HepG2 (cell line): ENCODE results near the gene MAPK6. TPM values are rescaled to one million over a fixed set of nuclear protein-coding genes. Genes with fewer than 3 reads are reported as not detected.
"Not testable (repeated sequence)": the region's sequence is repeated elsewhere in the genome, so short reads cannot be mapped to it uniquely, and the experiment has no call there.

Experiments
- ATAC-seq: fragments of 200-7000 bp; cut with Tn5 transposase; 3 replicates; pipeline ENCODE4 v1.9.1; 2020; ENCODE audit warnings: mild to moderate bottlenecking, moderate library complexity
- BruUV-seq: library from RNA; stranded (reverse); fragments of 400-500 nt; replicated peaks from 2 replicates; lab custom pipeline; 2021; lab: Mats Ljungman, UMichigan
- CTCF ChIA-PET: fragments of 300-600 bp; formaldehyde crosslinking; extraction: SDS; loops from one replicate; lab custom pipeline; 2021; ENCODE audit warnings: low total read pairs, inconsistent platforms, low intra/inter-chr PET ratio; lab: Yijun Ruan, JAX
- POLR2A ChIA-PET: fragments of 350-600 bp; sonication (Branson Sonifier 250); formaldehyde crosslinking; loops from one replicate; lab custom pipeline; 2020; ENCODE audit warnings: antibody characterized with exemption, inconsistent platforms; lab: Yijun Ruan, JAX
- DNase-seq: peaks from one replicate; pipeline ENCODE4 v3.0.0-alpha.2; 2015; ENCODE audit warnings: low spot score
- FAIRE-seq: peaks from 3 replicates; lab custom pipeline; 2011; peaks lifted over from hg19 to GRCh38; lab: Jason Lieb, UNC
- H2AFZ ChIP-seq: one replicate; pipeline ENCODE4 v1.6.1; 2011; ENCODE audit warnings: low read length, inconsistent platforms
- H3K27ac ChIP-seq: fragments of 300-600 bp; 3 replicates; pipeline ENCODE4 v1.8.0; 2011; ENCODE audit warnings: mixed run types, mild to moderate bottlenecking, mixed read lengths, low read length, inconsistent platforms; ENCODE audit not compliant: insufficient read depth; ENCODE audit errors: extremely low read length
- H3K27me3 ChIP-seq, 2 experiments: fragments of 200-600 bp in 1 of 2; 2 replicates in 1 of 2; 3 replicates in 1 of 2; pipeline versions ENCODE4 v1.6.0 to v1.8.0; 2011; ENCODE audit warnings: low read length in 2 of 2, mild to moderate bottlenecking in 2 of 2, moderate library complexity in 2 of 2, inconsistent platforms in 1 of 2; ENCODE audit not compliant: insufficient read depth in 2 of 2, control insufficient read depth in 1 of 2
- H3K36me3 ChIP-seq, 2 experiments: fragments of 200-600 bp in 1 of 2; replicated peaks in 1 of 2; 2 replicates in 1 of 2; 3 replicates in 1 of 2; pipeline versions ENCODE4 v1.5.1 to v1.8.0; 2011; ENCODE audit warnings: low read length in 2 of 2, inconsistent platforms in 1 of 2; ENCODE audit not compliant: insufficient read depth in 2 of 2, control insufficient read depth in 1 of 2
- H3K4me1 ChIP-seq: 2 replicates; pipeline ENCODE4 v1.5.1; 2012; ENCODE audit warnings: low read length, inconsistent platforms; ENCODE audit not compliant: insufficient read depth
- H3K4me2 ChIP-seq: 2 replicates; pipeline ENCODE4 v1.6.0; 2011; ENCODE audit warnings: low read depth, low read length, inconsistent platforms
- H3K4me3 ChIP-seq, 3 experiments: fragments of 200-600 bp in 1 of 3; sonication (generic), shearing (Covaris generic) in 1 of 3; replicated peaks in 1 of 3; 2 replicates each; pipeline ENCODE4 v1.5.1; 2011 to 2016; ENCODE audit warnings: low read length in 3 of 3, inconsistent platforms in 2 of 3, low read depth in 2 of 3, mild to moderate bottlenecking in 2 of 3, control low read depth in 1 of 3, mixed read lengths in 1 of 3; ENCODE audit not compliant: insufficient read depth in 1 of 3
- H3K79me2 ChIP-seq: one replicate; pipeline ENCODE4 v1.6.1; 2011; ENCODE audit warnings: low read length, inconsistent platforms; ENCODE audit not compliant: insufficient read depth
- H3K9ac ChIP-seq: 2 replicates; pipeline ENCODE4 v1.6.0; 2011; ENCODE audit warnings: mild to moderate bottlenecking, low read depth, low read length, inconsistent platforms; ENCODE audit not compliant: insufficient read depth
- H3K9me3 ChIP-seq: 2 replicates; pipeline ENCODE4 v1.5.1; 2012; ENCODE audit warnings: mild to moderate bottlenecking, low read length
- H4K20me1 ChIP-seq: 2 replicates; pipeline ENCODE4 v1.6.0; 2011; ENCODE audit warnings: inconsistent platforms, mild to moderate bottlenecking, low read length, moderate library complexity; ENCODE audit not compliant: insufficient read depth
- BCL6 ChIP-seq: IDR thresholded peaks from 2 replicates; pipeline ENCODE4 v1.6.1; 2016; ENCODE audit warnings: missing genetic modification reagents, missing compliant biosample characterization
- FOXO4 ChIP-seq: sonication (generic); formaldehyde crosslinking; conservative IDR thresholded peaks from 2 replicates; pipeline ENCODE4 v1.8.1; 2023; ENCODE audit warnings: missing genetic modification reagents
- GLI4 ChIP-seq: sonication (generic); formaldehyde crosslinking; IDR thresholded peaks from 2 replicates; pipeline ENCODE4 v1.5.1; 2020; ENCODE audit warnings: missing genetic modification reagents, mild to moderate bottlenecking, moderate library complexity, borderline replicate concordance
- GPN1 ChIP-seq: sonication (generic); formaldehyde crosslinking; IDR thresholded peaks from 2 replicates; pipeline ENCODE4 v1.5.1; 2020; ENCODE audit warnings: missing genetic modification reagents, borderline replicate concordance
- HCFC1 ChIP-seq: fragments of 150-350 bp; IDR thresholded peaks from 2 replicates; pipeline ENCODE4 v1.6.1; 2014; ENCODE audit warnings: low read depth, low read length
- NFYB ChIP-seq: sonication (generic); formaldehyde crosslinking; IDR thresholded peaks from 2 replicates; pipeline ENCODE4 v1.4.0; 2020; ENCODE audit warnings: missing genetic modification reagents
- RXRB ChIP-seq: IDR thresholded peaks from 2 replicates; pipeline ENCODE4 v1.6.1; 2016; ENCODE audit warnings: borderline replicate concordance, missing genetic modification reagents, missing compliant biosample characterization
- TCF7 ChIP-seq: sonication (generic); IDR thresholded peaks from 2 replicates; pipeline ENCODE4 v1.6.1; 2016; ENCODE audit warnings: antibody characterized with exemption, low read depth
- ZBTB7A ChIP-seq: sonication (generic); formaldehyde crosslinking; IDR thresholded peaks from 2 replicates; pipeline ENCODE4 v1.8.0; 2022; ENCODE audit warnings: mild to moderate bottlenecking, missing genetic modification reagents
- ZNF282 ChIP-seq: fragments of 450-650 bp; IDR thresholded peaks from 2 replicates; pipeline ENCODE4 v1.6.1; 2018; ENCODE audit not compliant: partially characterized antibody
- ZNF607 ChIP-seq: sonication (generic); formaldehyde crosslinking; IDR thresholded peaks from 2 replicates; pipeline ENCODE4 v1.5.1; 2020; ENCODE audit warnings: missing genetic modification reagents, mild to moderate bottlenecking, borderline replicate concordance
- ZNF614 ChIP-seq: IDR thresholded peaks from 2 replicates; pipeline ENCODE4 v1.6.1; 2018; ENCODE audit warnings: missing biosample characterization, missing genetic modification reagents, inconsistent platforms, borderline replicate concordance
- ZSCAN21 ChIP-seq: sonication (generic); formaldehyde crosslinking; IDR thresholded peaks from 2 replicates; pipeline ENCODE4 v1.8.0; 2022; ENCODE audit warnings: mild to moderate bottlenecking, missing genetic modification reagents, moderate library complexity, borderline replicate concordance
- WGBS: methylation state at CpG from one replicate; pipeline ENCODE4 v1.1.6; 2017; ENCODE audit warnings: low lambda C conversion rate; 5-methylcytosine and 5-hydroxymethylcytosine counted together
- in situ Hi-C: cut with HindIII; loops from 2 replicates; pipeline ENCODE4 v1.10.0; 2017; ENCODE audit warnings: low pct_unique_long_range_greater_than_20kb; ENCODE audit not compliant: extremely low pct_ligation_motif_present
- intact Hi-C: fragments of 100-400 bp; cut with micrococcal nuclease; formaldehyde crosslinking; loops from one replicate; pipeline ENCODE4 v1.10.0; 2022; ENCODE audit not compliant: unreplicated experiment
- polyA plus RNA-seq, 8 experiments: library from polyadenylated mRNA; depleted of rRNA in 3 of 8; stranded (reverse) in 7 of 8; unstranded in 1 of 8; fragments of >200 nt; fragmentation: Illumina TruSeq in 4 of 8; extraction: Trizol in 4 of 8; gene quantifications; 2 replicates each; pipeline versions ENCODE4 v1.2.1 to v1.2.3, GENCODE V29; 2011 to 2016; ENCODE audit warnings: low read depth in 4 of 8, missing spikeins in 1 of 8, mixed read lengths in 1 of 8; ENCODE audit not compliant: insufficient read depth in 1 of 8
- total RNA-seq, 5 experiments: library from RNA; depleted of rRNA; stranded (reverse); fragments of >200 nt; fragmentation: Illumina TruSeq; extraction: Trizol; gene quantifications; 2 replicates each; pipeline ENCODE4 v1.2.3, GENCODE V29; 2016; ENCODE audit warnings: low read depth in 1 of 5
- TF ChIP-seq, protein P1 (sequence below): IDR thresholded peaks from 2 replicates; pipeline ENCODE4 v1.6.1; 2018; ENCODE audit warnings: missing genetic modification reagents
- TF ChIP-seq, protein P2 (sequence below): sonication (generic); formaldehyde crosslinking; IDR thresholded peaks from 2 replicates; pipeline ENCODE4 v1.8.1; 2023; ENCODE audit warnings: mild to moderate bottlenecking, inconsistent platforms, moderate library complexity, missing genetic modification reagents, borderline replicate concordance

Gene MAPK6
- total and polyA plus RNA-seq, 2 of the 13 experiments (the other 11 are each of a cell fraction or from before 2014, with no cell fraction given) = 89.5 to 99.7 TPM

GRCh38 chr15:52046552-52046951 lies 27.5 kb downstream of the MAPK6 start:
- Histone ChIP-seq H3K4me1 (peaks cover 20% of the 10 kb centered on the region), H3K36me3 (peaks cover 10 to 44% of the 10 kb centered on the region in 2 experiments), H3K79me2 (peaks cover 74% of the 10 kb centered on the region), H4K20me1 (peaks cover 45% of the 10 kb centered on the region)
- in situ Hi-C loops, FAIRE-seq, ATAC-seq, H3K9me3 ChIP-seq, DNase-seq, CTCF ChIA-PET, H3K4me3 ChIP-seq, H3K4me2 ChIP-seq, H3K9ac ChIP-seq, intact Hi-C loops, H3K27ac ChIP-seq, POLR2A ChIA-PET, H3K27me3 ChIP-seq, H2AFZ ChIP-seq: not testable (repeated sequence)
- 99% methylated on average over 5 of the region's 5 CpGs for WGBS
- TSS peak; percentile 59 for BruUV-seq

DNA sequence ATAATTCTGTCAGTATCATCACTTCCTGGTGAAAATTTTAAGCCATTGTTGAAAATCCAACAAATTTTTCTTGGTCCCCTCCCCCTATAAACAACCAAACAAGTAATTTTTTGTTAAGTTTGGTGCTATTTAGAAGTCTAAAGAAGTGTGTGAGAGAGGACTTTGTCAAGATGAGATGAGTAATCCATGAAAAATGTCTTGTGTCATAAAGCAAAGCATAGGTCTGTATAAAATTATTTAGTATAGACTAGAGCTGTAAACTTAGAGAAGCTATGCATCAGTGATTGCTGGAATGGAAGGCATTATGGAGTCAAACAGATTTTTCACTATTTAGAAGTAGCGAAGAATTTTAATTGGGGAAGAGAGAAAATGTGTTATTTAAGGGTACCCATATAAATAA lies 31.4 kb downstream of the MAPK6 start:
- Histone ChIP-seq H2AFZ (no peak overlapping the region), H3K79me2 (peaks cover 44% of the 10 kb centered on the region), H3K9me3 (no peaks in the 10 kb centered on the region), H3K36me3 (peaks cover 13 to 66% of the 10 kb centered on the region in 2 experiments), H3K27me3 (no peaks in the 10 kb centered on the region), H3K27ac (no peak overlapping the region), H3K4me3 (no peak overlapping the region), H4K20me1 (peaks cover 21% of the 10 kb centered on the region), H3K4me1 (peaks cover 40% of the 10 kb centered on the region), H3K4me2 (no peak overlapping the region), H3K9ac (no peak overlapping the region)
- in situ Hi-C loops = no loop called here
- CTCF ChIA-PET = no interaction called here
- 98% methylated on average over 1 of the region's 1 CpG for WGBS
- TF ChIP-seq RXRB (CRISPR knock-in tag) (no peak), BCL6 (no peak), GPN1 (CRISPR knock-in tag) (no peak), ZNF614 (CRISPR knock-in tag) (no peak), ZNF282 (no peak), ZNF607 (CRISPR knock-in tag) (no peak), ZSCAN21 (CRISPR knock-in tag) (no peak), HCFC1 (no peak), GLI4 (CRISPR knock-in tag) (no peak), NFYB (CRISPR knock-in tag) (no peak), FOXO4 (CRISPR knock-in tag) (no peak), TCF7 (no peak), ZBTB7A (CRISPR knock-in tag) (no peak)
- TF ChIP-seq, protein P1, sequence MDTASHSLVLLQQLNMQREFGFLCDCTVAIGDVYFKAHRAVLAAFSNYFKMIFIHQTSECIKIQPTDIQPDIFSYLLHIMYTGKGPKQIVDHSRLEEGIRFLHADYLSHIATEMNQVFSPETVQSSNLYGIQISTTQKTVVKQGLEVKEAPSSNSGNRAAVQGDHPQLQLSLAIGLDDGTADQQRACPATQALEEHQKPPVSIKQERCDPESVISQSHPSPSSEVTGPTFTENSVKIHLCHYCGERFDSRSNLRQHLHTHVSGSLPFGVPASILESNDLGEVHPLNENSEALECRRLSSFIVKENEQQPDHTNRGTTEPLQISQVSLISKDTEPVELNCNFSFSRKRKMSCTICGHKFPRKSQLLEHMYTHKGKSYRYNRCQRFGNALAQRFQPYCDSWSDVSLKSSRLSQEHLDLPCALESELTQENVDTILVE (CRISPR knock-in tag) = no peak
- TF ChIP-seq, protein P2, sequence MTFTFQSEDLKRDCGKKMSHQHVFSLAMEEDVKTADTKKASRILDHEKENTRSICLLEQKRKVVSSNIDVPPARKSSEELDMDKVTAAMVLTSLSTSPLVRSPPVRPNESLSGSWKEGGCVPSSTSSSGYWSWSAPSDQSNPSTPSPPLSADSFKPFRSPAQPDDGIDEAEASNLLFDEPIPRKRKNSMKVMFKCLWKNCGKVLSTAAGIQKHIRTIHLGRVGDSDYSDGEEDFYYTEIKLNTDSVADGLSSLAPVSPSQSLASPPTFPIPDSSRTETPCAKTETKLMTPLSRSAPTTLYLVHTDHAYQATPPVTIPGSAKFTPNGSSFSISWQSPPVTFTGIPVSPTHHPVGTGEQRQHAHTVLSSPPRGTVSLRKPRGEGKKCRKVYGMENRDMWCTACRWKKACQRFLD = no peak
- TSS peak; percentile 35 for BruUV-seq
- intact Hi-C loops = no loop called here
- POLR2A ChIA-PET = no interaction called here
- no peak for FAIRE-seq
- no peak for DNase-seq
- no peak for ATAC-seq
